Natural killer cell (primary cell): ENCODE results near the gene BCHE. TPM values are rescaled to one million over a fixed set of nuclear protein-coding genes. Genes with fewer than 3 reads are reported as not detected.

Experiments used
- ATAC-seq, 3 donors: fragments of 150-1000 bp in 2 of 3; fragments of 200-7000 bp in 1 of 3; cut with Tn5 transposase; 1 replicate in 1 of 3; 2 replicates in 2 of 3; pipeline ENCODE4 v1.10.0; 2021; ENCODE audit warnings: mild to moderate bottlenecking in 2 of 3, moderate library complexity in 2 of 3
- DNase-seq, 2 donors: peaks; one replicate each; pipeline versions ENCODE4 v3.0.0 to v3.0.0-alpha.2; 2013 to 2021; ENCODE audit warnings: mixed read lengths in 1 of 2
- H3K27ac ChIP-seq: one replicate; pipeline ENCODE4 v1.5.1; 2013; ENCODE audit warnings: mild to moderate bottlenecking, low read length
- H3K27me3 ChIP-seq: one replicate; pipeline ENCODE4 v1.6.1; 2013; ENCODE audit warnings: low read length; ENCODE audit not compliant: control insufficient read depth, insufficient read depth
- H3K36me3 ChIP-seq: one replicate; pipeline ENCODE4 v1.6.1; 2013; ENCODE audit warnings: low read length; ENCODE audit not compliant: control insufficient read depth, insufficient read depth
- H3K4me1 ChIP-seq: one replicate; pipeline ENCODE4 v1.6.1; 2013; ENCODE audit warnings: low read length; ENCODE audit not compliant: control insufficient read depth, insufficient read depth
- H3K4me3 ChIP-seq: one replicate; pipeline ENCODE4 v1.5.1; 2013; ENCODE audit warnings: low read length
- H3K9me3 ChIP-seq: one replicate; pipeline ENCODE4 v1.6.1; 2013; ENCODE audit warnings: low read length; ENCODE audit not compliant: control insufficient read depth, insufficient read depth
- H3K27ac Mint-ChIP-seq, 2 donors: one replicate each; pipeline ENCODE4 v1.8.0; 2022; ENCODE audit warnings: mild to moderate bottlenecking in 2 of 2, mixed read lengths in 2 of 2, moderate library complexity in 1 of 2
- H3K27me3 Mint-ChIP-seq, 2 donors: one replicate each; pipeline ENCODE4 v1.8.0; 2022; ENCODE audit warnings: low read depth in 2 of 2, mixed read lengths in 2 of 2
- H3K36me3 Mint-ChIP-seq: one replicate; pipeline ENCODE4 v1.8.0; 2022; ENCODE audit warnings: mixed read lengths
- H3K4me1 Mint-ChIP-seq, 2 donors: one replicate each; pipeline ENCODE4 v1.8.0; 2022; ENCODE audit warnings: mixed read lengths in 2 of 2
- H3K4me3 Mint-ChIP-seq: one replicate; pipeline ENCODE4 v1.8.0; 2022; ENCODE audit warnings: mild to moderate bottlenecking, moderate library complexity, mixed read lengths
- H3K9me3 Mint-ChIP-seq, 2 donors: one replicate each; pipeline ENCODE4 v1.8.0; 2022; ENCODE audit warnings: mixed read lengths in 2 of 2
- WGBS: methylation state at CpG from one replicate; pipeline ENCODE4 v1.1.7; 2013; ENCODE audit warnings: missing lambda C conversion rate; ENCODE audit not compliant: insufficient coverage; 5-methylcytosine and 5-hydroxymethylcytosine counted together
- intact Hi-C: fragments of 100-400 bp; cut with micrococcal nuclease; formaldehyde crosslinking; loops from one replicate; pipeline ENCODE4 v1.14.2; 2022
- total RNA-seq, 4 donors: library from RNA; stranded (reverse); fragments of 120-200 nt in 1 of 4; gene quantifications; one replicate each; pipeline versions ENCODE4 v1.2.3 to v1.2.4, GENCODE V29; 2013 to 2022
- TF ChIP-seq, protein P1 (sequence below): fragments of 200-600 bp; IDR thresholded peaks from one replicate; pipeline ENCODE4 v1.8.0; 2022; ENCODE audit warnings: antibody characterized with exemption

BCHE gene
- total RNA-seq, 3 donors from 2014 or later (not counting 1 experiment from before 2014, with no cell fraction given) = not detected

DNA sequence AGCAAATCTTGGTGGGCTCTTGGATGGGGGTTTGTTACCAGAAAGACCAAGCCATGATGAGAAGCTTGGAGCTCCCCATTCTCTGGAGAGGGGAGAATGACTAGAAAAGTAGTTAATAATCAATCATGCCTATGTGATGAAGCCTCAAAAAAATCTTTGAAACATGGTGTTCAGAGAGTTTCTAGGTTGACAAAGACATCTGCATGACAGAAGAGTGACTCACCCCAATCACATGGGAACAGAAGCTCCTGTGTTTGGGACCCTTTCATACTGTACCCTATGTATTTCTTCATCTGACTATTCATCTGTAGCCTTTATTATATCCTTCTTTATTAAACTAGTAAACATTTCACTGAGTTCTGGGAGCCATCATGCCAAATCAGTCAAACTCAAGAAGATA is 87.4 kb downstream of the BCHE start:
- Mint-ChIP-seq H3K4me3 (no peak overlapping the region), H3K36me3 (no peaks in the 10 kb centered on the region), H3K27me3 (no peaks in the 10 kb centered on the region), H3K9me3 (peaks cover 4 to 20% of the 10 kb centered on the region in 2 donors), H3K4me1 (no peaks in the 10 kb centered on the region), H3K27ac (no peak overlapping the region)
- DNase-seq = no peak
- H3K9me3 ChIP-seq = no peaks in the 10 kb centered on the region
- H3K36me3 ChIP-seq = no peaks in the 10 kb centered on the region
- TF ChIP-seq, protein P1, sequence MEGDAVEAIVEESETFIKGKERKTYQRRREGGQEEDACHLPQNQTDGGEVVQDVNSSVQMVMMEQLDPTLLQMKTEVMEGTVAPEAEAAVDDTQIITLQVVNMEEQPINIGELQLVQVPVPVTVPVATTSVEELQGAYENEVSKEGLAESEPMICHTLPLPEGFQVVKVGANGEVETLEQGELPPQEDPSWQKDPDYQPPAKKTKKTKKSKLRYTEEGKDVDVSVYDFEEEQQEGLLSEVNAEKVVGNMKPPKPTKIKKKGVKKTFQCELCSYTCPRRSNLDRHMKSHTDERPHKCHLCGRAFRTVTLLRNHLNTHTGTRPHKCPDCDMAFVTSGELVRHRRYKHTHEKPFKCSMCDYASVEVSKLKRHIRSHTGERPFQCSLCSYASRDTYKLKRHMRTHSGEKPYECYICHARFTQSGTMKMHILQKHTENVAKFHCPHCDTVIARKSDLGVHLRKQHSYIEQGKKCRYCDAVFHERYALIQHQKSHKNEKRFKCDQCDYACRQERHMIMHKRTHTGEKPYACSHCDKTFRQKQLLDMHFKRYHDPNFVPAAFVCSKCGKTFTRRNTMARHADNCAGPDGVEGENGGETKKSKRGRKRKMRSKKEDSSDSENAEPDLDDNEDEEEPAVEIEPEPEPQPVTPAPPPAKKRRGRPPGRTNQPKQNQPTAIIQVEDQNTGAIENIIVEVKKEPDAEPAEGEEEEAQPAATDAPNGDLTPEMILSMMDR = no peak
- intact Hi-C loops = no loop called here
- no peak for ATAC-seq
- H3K4me1 ChIP-seq = no peaks in the 10 kb centered on the region
- H3K27ac ChIP-seq = no peak overlapping the region
- H3K27me3 ChIP-seq = no peaks in the 10 kb centered on the region
- H3K4me3 ChIP-seq = no peak overlapping the region

DNA sequence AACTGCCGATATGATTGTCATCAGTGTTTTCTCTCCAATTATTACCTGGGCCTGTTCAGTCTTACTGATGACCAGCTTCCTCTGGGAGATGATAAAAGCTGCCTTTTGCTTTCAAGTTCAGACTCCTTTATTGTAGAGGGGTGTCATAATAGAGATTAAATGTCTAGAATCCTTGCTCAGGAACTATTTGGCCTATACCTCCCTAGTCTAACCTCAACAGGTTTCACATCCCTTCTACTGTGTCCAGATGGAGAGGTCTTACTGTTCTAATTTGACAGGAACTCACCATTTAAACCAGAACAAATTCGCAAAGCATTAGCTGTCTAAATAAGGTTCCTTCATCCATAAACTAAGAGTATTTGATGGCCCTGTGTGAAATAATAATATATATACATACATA is 88.0 kb downstream of the BCHE start:
- Histone ChIP-seq H3K4me1 (no peaks in the 10 kb centered on the region), H3K36me3 (no peaks in the 10 kb centered on the region), H3K9me3 (peaks cover 2% of the 10 kb centered on the region), H3K27me3 (no peaks in the 10 kb centered on the region), H3K4me3 (no peak overlapping the region), H3K27ac (no peak overlapping the region)
- 100% methylated on average over 1 of the region's 2 CpGs for WGBS
- H3K27ac Mint-ChIP-seq = no peak overlapping the region
- H3K4me1 Mint-ChIP-seq = no peaks in the 10 kb centered on the region
- no peak overlapping the region for H3K4me3 Mint-ChIP-seq
- DNase-seq = no peak
- no peak for ATAC-seq
- intact Hi-C loops = no loop called here
- H3K36me3 Mint-ChIP-seq = no peaks in the 10 kb centered on the region
- H3K9me3 Mint-ChIP-seq = peaks cover 4 to 18% of the 10 kb centered on the region in 2 donors
- TF ChIP-seq, protein P1 = no peak
- no peaks in the 10 kb centered on the region for H3K27me3 Mint-ChIP-seq

DNA sequence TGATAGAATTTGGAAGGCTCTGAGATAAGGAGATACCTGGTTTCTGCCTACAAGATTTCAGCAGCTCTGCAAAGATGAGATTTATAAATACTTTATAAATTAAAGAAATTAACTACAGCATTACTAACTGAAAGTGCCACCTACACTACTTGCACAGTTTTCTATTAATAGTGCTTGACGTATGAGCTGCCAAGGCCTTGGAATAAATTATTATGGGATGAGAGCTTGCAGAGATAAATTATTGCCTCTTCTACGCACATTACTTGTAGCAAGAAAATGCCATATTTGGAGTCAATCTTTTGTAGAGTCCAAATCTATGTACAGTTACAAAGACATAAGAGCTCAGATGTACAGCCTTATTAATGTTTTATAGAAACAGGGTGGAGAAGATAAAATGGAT is 89.1 kb downstream of the BCHE start:
- H3K4me3 ChIP-seq = no peak overlapping the region
- no peak for ATAC-seq
- intact Hi-C loops = no loop called here
- Mint-ChIP-seq H3K9me3 (peaks cover 4 to 17% of the 10 kb centered on the region in 2 donors), H3K27me3 (no peaks in the 10 kb centered on the region), H3K4me3 (no peak overlapping the region), H3K36me3 (no peaks in the 10 kb centered on the region), H3K27ac (no peak overlapping the region), H3K4me1 (no peaks in the 10 kb centered on the region)
- DNase-seq = no peak
- no peaks in the 10 kb centered on the region for H3K4me1 ChIP-seq
- no peaks in the 10 kb centered on the region for H3K36me3 ChIP-seq
- WGBS = 100% methylated on average over 1 of the region's 2 CpGs
- H3K27ac ChIP-seq = no peak overlapping the region
- TF ChIP-seq, protein P1 = no peak
- H3K9me3 ChIP-seq = peaks cover 8% of the 10 kb centered on the region
- H3K27me3 ChIP-seq = no peaks in the 10 kb centered on the region

DNA sequence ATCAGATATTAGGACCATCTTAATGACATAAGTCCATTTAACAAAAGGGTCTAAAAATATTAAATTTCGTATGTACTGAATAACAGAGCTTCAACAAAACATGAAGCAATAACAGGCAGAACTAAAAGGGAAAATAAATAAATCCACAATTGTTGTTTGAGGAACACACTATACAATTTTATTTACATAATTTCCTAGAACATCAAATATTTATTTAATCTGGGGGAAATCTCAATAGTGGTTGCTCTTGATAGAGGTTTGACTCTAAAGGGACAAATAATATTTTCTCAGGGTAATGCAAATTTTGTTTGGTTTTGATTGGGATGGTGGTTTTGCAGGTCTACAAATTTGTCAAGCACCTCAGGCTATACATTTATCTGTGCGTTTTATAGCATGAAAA is 90.3 kb downstream of the BCHE start:
- Mint-ChIP-seq H3K9me3 (peaks cover 9 to 20% of the 10 kb centered on the region in 2 donors), H3K4me3 (no peak overlapping the region), H3K27me3 (no peaks in the 10 kb centered on the region), H3K36me3 (no peaks in the 10 kb centered on the region), H3K27ac (no peak overlapping the region), H3K4me1 (no peaks in the 10 kb centered on the region)
- no CpG with 5 or more reads among the region's 2 CpGs for WGBS
- Histone ChIP-seq H3K27ac (no peak overlapping the region), H3K27me3 (no peaks in the 10 kb centered on the region), H3K4me3 (no peak overlapping the region), H3K9me3 (peaks cover 8% of the 10 kb centered on the region), H3K4me1 (no peaks in the 10 kb centered on the region), H3K36me3 (no peaks in the 10 kb centered on the region)
- intact Hi-C loops = no loop called here
- ATAC-seq (no peak), DNase-seq (no peak)
- TF ChIP-seq, protein P1 = no peak
